Measurements from ENCODE around the gene SIRT7. TPM values are rescaled to one million over a fixed set of nuclear protein-coding genes. Genes with fewer than 3 reads are reported as not detected.

SIRT7 gene
- total RNA-seq, 1 experiment from 2014 or later, result 121 TPM

DNA sequence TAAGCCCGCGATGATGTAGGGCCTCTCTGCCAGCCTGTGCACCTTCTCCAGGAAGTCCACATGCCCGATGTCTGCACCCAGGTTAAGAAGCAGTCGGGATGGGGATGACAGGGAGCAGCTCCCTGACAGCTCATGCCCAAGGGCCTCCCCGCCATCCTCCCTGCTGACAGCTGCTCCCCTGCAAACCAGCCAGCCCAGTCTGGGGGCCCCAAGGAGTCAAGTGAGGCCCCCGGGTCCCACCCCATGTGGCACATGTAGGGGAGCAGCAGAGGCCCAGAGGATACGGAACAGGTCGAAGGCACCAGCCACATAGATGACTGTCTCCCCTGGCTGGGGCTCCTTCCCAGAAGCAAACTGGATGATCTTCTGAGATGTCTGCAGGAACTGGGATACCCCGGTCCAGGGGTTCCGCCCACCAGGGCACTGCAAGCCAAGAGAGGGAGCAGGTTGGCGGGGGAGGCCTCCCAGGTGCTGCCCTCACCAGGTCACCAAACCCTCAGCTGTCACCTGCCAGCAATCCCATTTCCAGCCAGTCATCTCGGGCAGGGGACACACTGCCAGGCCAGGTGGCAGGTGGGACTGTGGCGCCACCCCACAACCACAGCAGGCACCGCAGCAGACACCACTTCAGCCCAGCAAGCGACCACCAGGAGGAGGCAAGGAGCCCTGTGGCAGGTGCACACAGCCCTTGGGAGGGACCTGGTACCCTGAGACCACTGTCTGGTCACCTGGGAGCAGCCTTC, 11.3 kb downstream of the SIRT7 start:
- no peak for DNase-seq (ENCODE audit: low spot score)

DNA sequence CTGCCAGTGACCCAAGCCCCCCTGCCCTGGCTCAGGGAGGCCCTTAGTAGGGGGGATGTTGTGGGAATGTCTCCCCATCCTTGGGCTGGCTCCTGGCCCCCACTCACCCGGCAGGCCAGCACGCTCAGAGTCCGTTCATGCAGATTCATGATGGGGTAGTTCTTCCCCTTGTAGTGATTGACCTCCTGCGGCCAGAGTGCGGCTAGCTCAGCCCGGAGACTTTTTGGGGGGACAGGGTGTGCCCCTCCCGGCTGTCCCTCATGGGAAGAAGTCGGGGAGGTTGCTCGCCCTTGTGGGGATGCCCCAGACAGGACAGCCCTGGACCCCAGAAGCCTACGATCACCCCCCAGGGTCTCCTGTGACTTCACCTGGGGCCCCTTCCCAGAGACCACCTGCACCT, 12.0 kb downstream of the SIRT7 start:
- no peak for DNase-seq (ENCODE audit: low spot score)

DNA sequence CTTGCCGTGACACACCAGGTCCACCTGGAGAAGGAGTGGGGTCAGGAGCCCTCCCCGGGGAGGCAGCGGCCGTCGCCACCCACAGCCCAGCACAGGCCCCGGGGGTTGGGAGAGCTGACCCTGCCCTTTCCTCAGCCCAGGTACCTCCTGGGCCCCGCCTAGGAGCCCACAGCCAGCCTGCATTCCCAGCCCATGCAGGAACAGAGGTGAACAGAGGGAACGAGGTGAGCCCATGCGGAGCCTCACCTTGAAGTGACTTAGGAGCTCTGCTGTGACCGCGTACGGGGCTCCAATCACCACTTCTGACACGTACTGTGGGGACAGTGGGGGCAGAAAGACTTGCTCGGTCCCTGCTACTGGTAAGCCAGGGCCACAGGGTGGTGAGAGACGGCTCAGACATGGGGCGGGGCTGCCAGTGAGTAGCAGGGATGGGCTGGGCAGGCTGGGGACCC, 12.5 kb downstream of the SIRT7 start:
- no peak for DNase-seq (ENCODE audit: low spot score)

DNA sequence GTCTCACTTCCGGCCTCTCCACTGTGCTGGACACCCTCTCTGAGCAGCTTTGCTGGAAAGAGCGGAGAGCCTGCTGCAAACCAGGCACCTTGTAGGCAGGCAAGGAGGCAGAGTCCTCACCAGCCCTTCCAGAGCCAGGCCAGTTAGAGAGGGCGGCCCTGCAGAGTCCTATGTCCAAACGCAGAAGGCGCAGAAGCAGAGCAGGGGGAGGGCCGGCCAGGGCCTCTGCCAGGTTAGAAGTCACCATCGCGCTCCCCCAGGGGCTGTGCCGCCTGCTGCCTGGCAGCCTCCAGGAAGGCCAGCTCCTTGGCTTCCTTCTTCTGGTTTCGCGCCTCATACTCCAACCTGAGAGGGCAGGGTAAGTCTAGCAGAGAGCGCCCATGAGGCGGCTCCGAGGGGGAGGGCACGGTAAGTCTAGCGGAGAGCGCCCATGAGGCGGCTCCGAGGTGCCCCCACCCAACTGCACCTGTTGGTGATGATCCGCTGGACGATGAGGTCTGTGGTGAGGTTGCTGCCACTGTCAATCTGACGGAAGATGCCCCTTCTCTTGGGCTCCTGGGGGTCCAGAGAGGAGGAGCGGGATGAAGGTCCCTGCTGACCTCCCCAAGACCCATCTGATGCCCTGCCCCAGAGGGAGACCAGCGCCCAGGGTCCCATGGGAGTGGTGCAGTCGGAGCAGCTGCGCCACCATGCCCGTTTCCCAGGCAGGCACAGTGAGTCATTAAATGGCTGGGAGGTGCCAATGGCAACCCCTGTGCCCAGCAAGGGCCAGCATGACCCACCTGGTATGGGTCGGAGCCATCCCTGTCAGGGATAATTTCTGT, 13.2 kb downstream of the SIRT7 start:
- no peak for DNase-seq (ENCODE audit: low spot score)

DNA sequence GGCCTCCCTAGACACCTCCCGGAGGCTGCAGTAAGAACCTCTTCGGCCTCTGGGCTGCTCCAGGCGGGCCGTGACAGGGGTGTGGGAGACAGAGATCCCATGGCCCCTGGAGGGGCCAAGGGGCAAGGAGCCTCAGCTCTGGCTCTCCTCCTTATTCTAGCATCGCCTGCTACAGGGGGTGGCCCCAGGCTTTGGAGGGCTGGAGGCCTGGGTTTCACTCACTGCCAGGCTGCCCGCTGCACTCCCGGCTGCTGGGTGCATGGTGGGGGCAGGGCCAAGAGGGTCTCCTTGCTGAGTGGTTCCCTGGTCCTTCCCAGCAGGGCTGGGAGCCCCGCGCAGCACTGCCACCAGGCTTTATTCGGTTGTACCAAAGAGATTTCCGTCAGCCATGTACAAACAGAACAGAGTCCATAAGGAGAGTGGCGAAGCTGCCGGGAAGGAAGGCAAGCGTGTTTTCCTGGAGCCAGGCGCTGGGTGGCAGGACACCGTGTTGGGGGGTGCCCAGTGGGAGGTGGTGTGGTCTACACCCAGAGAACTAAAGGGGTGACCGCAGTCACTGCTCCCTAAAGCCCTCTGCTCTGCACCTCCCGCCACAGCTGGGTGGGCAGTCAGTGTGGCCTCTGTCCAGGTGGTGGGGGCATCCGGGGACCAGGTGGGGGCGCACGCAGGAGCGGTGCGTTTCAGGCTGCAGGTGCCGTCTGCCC, 13.9 kb downstream of the SIRT7 start:
- DNase-seq (ENCODE audit: low spot score), result no peak

DNA sequence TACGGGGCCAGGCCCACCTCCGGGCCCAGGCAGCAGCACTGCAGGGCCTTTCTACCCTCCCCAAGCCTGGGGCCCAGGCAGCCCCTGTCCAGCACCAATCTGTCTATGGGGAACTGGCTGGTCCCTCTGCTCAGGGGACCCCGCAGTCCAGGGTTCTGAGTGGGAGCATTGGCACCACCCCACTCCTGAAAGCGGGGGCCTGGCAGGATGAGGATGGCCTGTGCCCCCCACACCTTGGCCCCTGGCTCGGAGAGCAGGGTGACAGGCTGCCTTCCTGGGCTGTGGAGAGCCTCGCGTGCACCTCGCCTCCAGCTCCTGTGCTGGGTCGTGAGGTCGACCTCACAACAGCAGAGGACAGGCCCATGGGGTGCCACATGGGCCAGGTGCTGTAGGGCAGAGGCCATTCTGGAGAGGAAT, 14.6 kb downstream of the SIRT7 start:
- DNase-seq (ENCODE audit: low spot score), result no peak

DNA sequence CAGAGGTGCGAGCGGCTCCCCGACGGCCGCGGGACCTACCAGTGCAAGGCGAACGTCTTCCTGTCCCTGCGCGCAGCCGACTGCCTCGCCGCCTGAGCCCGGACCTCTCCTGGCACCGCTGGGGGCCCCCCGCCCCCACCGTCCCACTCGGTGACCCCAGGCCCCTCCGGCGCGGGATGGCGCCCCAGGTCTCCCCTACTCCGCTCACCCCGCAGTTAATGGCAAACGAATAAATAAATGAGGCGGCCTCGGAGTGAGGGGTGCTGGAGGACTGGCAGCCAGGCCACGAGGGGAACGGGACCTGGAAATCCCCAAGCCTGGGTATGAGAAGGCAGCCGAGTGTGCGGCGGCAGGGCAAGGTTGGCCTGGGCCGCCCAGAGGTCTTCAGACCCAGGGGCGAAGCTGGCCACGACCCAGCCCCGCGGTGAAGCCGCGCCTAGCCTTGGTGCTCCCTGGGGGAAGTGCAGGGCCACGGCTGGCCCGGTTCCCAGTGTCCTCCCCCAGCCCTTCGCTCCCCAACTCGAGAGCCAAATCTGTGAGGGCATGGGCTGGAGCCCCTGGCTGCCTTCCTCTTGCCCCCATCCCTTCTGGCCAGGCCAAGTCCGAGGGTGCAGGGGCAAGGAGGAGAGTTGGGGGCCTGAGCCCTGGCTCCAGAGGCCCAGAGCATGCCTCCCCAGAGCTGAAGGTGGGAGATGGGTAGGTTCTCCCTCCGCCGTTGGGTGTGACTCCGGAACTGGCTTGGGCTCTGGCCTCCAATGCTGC, 15.1 kb downstream of the SIRT7 start:
- DNase-seq (ENCODE audit: low spot score), result no peak

DNA sequence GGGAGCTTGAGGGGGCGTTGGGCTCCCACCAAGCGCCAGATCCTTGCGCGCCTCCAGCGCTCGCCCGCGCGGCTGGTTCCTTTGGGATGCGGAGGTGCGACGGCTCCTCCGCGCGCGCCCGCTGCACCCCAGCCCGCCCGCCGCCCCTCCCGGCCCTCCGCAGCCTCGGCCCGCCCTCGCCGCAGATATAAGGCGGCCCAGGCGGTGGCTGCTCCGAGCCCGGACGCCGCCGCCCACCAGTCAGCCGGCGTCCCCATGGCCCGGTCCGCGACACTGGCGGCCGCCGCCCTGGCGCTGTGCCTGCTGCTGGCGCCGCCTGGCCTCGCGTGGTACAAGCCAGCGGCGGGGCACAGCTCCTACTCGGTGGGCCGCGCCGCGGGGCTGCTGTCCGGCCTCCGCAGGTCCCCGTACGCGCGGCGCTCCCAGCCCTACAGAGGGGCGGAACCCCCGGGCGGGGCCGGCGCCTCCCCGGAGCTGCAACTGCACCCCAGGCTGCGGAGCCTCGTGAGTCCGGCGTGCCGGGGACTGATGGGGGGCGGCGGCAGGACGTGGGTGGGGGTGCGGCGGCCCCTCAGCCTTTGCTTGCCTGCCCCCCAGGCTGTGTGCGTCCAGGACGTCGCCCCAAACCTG, 15.8 kb downstream of the SIRT7 start, which contains the start of gene NPB:
TSS of gene NPB (plus strand) at position 216 of the 630 bp plus-strand sequence. CDS start at position 256, 40 bp downstream.
- DNase-seq (ENCODE audit: low spot score), result no peak

DNA sequence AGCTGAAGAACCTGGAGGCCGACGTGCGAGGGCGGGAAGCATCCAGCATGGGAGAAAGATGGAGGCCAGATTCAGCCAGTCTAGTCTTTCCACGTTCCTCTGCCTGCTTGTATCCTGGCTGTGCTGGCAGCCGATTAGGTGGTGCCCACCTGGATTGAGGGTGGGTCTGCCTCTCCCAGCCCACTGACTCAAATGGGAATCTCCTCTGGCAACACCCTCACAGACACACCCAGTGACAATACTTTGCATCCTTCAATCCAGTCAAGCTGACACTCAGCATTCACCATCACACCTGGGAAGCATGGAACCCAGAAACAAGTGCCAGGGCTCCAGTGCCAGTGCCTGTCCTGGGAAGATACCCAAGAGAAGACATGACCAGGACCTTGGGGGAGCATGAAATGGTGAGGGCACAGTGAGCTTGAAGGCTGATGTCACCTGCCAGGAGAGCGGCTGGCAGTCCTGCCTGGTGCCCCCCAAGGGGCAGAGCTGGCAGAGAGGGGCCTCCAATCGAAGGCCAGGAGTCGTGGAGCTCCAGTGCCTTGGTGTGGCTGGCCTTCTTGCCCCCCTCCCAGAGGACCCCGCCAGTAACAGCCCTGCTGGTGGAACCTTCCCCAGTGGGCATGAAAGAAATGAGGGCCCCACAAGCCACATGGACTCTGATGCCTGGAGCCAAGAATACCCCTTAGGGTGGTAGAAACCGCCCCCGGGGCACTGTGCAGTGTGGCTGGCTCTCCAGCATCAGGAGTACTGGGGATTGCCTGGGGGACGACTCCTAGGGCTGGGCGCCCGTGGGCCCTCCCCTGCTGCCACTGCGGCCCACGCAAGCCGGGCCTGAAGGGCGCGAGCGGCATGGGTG, 16.6 kb downstream of the SIRT7 start:
- DNase-seq (ENCODE audit: low spot score), result no peak

DNA sequence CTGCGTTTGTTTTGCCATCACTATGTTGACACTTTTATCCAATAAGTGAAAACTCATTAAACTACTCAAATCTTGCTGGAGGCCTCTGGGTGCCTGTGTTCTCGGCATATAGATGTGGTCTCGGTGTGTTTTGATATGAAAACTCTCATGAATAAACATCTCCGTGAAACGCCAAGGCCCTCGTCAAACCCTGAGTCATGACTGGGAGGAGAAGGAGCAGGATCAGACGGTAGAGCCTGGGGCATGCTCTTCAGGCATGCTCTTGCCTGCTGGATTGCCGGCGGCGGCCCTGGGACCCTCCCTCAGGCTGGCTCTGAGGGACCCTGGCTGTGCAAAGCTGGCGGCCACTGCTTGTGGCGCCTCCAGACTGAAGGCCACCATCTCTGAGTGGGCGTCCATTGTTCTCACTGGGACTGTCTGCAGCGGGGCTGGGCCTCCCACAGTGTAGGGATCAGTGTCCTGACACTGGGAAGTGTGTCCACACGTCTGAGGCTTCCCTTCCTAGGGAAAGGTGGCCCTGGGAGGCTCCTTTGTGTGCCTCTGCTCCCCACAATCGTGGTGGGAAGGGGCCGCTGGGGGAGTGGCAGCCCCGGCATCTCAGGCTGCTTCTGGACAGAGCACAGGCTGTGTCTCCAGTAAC, 17.7 kb downstream of the SIRT7 start:
- DNase-seq (ENCODE audit: low spot score), result no peak

DNA sequence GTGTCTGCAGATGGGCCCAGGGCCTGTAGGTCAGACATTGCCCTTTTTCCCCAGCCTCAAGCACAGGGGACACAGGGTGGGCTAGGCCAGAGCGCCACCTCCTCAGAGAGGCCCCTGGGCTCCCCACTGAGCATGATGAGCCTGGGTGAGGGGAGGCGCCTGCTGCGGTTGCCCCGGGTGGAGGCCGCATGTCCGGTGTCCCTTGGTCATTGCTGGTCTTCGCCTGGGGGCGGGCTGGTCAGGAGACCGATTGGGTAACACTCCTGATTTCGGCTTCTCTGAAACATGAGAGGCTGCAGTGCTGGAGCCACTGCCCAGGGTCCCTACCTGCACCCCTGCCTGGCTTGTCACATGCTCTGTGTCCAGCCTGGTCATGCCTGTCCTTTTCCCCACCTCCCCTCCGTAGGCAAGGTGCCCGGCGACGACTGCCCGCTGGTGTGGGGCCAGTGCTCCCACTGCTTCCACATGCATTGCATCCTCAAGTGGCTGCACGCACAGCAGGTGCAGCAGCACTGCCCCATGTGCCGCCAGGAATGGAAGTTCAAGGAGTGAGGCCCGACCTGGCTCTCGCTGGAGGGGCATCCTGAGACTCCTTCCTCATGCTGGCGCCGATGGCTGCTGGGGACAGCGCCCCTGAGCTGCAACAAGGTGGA, 18.3 kb downstream of the SIRT7 start:
- DNase-seq (ENCODE audit: low spot score), result no peak

DNA sequence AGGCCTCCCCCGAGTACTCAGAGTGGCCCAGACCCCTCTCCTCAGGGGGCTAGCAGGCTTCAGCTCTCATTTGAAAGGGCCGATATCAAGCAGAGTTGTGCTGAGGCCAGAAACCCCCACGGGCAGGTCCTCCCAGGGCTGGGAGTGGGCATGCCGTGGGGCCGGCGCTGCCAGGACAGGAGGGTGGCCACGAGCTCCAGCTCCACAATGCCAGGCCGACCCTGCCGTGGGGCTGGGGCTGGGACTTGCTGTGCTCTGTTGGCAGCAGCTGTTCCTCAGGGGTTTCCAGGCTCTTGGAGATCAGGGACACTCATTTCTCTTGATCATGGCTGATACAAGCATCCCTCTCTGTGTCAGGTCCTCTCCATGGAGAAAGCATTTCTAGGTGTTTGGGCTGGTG, 19.1 kb downstream of the SIRT7 start:
- no peak for DNase-seq (ENCODE audit: low spot score)

DNA sequence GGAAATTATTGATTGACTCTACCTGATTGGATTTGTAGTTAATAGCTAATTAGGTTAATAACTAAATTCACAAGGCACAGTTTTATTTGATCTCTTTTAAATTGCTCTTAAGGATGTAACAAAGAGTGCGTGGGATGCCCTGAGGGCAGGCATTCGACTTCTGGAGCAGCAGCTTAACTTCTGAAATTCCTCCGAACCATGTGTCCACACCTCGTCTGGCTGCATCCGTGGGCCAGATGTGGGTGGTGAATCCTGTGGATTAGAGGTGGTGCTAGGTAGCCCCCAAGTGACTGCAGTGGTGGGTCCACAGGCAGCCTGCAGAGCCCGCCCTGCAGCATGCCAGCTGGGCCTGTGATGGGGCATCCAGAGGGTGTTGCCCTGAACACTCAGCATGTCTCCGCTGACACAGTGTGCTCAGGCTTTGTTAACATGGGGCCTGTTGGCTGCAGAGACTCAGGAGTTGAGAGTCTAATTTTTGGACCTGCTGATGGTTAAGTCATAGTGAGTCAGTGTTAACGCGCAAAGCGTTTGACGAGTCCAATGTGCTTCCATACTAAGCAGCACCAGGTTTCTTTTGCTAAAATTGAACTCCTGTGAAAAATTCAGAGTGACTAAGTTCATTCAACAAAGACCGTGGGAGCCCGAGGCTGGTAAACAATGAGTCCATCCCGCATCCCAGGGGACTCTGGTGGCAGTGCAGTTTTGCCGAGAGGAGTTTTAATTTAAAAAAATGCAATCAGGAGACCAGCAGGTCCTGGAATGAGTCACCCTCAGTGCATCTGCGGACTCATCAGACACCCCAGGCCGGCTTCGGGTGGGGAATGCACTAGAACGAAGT, 19.7 kb downstream of the SIRT7 start:
- no peak for DNase-seq (ENCODE audit: low spot score)

DNA sequence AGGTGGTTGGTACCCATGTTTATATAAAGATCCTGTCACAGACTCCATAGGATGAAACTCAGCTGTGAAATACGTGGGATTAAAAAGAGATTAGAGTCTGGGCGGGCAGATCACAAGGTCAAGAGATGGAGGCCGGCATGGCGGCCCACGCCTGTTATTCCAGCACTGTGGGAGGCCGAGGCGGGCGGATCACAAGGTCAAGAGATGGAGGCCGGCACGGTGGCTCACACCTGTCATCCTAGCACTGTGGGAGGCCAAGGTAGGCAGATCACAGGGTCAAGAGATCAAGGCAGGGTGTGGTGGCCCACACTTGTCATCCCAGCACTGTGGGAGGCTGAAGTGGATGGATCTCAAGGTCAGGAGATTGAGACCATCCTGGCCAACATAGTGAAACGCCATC, 22.6 kb downstream of the SIRT7 start:
- DNase-seq (ENCODE audit: low spot score), result no peak

DNA sequence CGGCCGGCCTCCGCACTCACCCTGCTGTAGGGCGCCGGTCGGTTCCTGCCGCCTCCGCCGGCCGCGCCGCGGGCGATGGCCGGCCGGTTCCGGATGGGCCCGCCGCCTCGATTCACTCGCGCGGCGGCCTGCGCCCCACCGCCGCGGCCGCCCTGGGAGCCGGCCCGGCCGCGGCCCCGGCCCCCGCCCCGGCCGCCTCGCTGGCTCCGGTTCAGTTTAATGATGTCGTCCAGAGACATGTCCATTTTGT, 26.7 kb downstream of the SIRT7 start:
- no peak for DNase-seq (ENCODE audit: low spot score)

DNA sequence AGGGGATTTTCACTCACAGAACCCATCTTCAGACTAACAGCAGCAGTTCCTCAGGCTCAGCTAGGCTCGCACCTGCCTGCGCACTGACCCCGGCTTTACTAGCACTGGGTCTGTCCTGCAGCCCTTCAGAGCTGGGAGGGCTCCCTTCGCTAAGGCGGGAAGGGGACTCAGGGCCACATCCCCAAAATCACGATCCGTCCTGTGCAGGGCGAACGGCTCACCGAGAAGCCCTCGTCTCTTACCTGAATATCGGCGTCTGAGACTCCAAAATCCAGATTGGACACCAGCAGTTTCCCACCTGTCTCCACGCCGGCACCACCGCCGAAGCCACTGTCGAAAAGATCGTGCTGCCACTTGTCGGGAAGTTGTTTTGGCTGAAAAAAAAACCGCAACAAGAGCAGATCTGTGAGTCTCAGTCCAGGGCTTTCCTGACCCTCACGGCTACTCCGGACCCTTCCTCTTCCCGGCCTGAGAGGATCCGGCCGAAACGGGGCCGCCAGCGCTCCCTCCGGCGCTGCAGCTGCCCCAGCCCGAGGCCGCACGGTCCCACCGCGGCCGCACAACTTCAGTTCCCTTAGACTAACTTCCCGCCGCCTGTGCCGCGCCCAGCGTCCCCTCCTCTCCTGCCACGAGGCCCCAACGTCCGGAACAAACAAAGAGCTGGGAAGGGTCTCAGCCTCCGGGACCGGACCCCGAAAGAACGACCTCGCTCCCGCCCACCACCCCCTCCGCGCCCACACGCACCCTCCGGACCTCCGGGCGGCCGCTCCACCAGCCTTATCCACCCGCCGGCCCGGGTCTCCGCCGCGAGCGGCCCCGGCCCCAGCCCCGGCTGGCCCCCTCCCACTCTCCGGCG, 27.3 kb downstream of the SIRT7 start:
- DNase-seq (ENCODE audit: low spot score), result no peak

DNA sequence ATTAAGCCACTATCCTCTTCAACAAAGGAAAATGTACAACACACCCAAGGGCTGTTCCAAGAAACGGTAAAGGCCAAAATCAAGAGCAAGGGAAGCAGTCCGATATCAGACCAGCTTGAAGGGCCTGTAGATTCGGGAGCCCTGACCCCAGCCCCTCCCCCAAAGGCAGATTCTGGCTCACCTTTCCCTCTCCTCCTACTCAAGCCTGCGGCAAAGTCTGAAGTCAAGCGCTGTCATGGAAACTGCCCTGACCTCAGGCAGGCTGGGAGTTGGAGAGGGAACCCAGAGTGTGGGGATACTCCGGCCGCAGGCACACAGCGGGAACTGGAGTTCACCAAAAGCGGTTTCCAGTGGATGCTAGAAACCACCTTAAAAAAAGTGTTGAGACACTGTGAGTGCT, 28.4 kb downstream of the SIRT7 start:
- no peak for DNase-seq (ENCODE audit: low spot score)
